GM12865 (cell line): ENCODE measurements around the gene HNRNPM.

Source experiments
- DNase-seq: peaks from one replicate; pipeline ENCODE4 v3.0.0; 2010; ENCODE audit warnings: low read depth
- H3K4me3 ChIP-seq: 2 replicates; pipeline ENCODE4 v1.5.1; 2011; ENCODE audit warnings: mild to moderate bottlenecking, low read depth, low read length, control low read depth
- TF ChIP-seq, protein P1 (sequence below): IDR thresholded peaks from 2 replicates; pipeline ENCODE4 v1.5.1; 2011; ENCODE audit warnings: low read length, control low read depth, low read depth, inconsistent platforms; ENCODE audit not compliant: insufficient read depth; ENCODE audit errors: missing control alignments

Gene HNRNPM

DNA sequence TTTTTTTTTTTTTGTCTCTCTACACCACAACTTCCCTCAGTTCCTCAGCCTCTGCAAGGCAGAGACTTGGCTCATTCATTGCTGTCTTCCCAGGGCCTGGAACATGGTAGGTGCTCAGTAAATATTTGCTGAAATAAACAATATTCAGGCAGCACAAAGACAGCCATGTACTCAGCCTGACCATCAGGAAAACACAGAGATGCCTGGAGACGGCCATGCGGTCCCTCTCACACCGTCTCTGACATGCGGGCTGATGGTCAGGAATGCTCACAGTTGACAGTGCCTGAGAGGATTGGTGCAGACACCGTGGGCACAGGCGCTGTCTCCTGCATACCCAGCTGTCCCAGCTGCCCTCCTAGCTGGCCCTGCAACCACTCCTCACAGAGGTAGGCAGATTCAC, 56.7 kb downstream of the HNRNPM start:
- TF ChIP-seq, protein P1, sequence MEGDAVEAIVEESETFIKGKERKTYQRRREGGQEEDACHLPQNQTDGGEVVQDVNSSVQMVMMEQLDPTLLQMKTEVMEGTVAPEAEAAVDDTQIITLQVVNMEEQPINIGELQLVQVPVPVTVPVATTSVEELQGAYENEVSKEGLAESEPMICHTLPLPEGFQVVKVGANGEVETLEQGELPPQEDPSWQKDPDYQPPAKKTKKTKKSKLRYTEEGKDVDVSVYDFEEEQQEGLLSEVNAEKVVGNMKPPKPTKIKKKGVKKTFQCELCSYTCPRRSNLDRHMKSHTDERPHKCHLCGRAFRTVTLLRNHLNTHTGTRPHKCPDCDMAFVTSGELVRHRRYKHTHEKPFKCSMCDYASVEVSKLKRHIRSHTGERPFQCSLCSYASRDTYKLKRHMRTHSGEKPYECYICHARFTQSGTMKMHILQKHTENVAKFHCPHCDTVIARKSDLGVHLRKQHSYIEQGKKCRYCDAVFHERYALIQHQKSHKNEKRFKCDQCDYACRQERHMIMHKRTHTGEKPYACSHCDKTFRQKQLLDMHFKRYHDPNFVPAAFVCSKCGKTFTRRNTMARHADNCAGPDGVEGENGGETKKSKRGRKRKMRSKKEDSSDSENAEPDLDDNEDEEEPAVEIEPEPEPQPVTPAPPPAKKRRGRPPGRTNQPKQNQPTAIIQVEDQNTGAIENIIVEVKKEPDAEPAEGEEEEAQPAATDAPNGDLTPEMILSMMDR = no peak
- no peak for DNase-seq
- H3K4me3 ChIP-seq = no peak overlapping the region

DNA sequence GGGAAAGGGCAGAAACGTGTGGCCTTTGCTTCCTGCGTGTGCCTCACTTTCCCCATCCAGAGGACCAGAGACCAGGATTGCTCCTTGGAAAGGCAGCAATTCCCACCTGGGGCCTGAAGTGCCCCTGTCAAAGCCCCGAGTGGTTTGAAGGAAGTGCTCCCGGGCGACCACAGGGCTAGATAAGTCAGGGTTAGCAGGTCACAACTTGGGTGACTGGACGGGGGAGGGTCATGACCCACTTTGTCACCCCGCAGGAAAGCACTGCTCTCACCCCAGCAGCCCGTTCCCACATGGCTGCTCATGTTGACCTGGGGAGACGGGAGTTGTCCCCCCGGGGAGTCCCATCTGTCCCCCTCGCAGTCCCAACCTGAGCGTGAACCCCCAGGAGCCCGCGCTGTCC, 57.2 kb downstream of the HNRNPM start:
- no peak overlapping the region for H3K4me3 ChIP-seq
- TF ChIP-seq, protein P1 = no peak
- no peak for DNase-seq

DNA sequence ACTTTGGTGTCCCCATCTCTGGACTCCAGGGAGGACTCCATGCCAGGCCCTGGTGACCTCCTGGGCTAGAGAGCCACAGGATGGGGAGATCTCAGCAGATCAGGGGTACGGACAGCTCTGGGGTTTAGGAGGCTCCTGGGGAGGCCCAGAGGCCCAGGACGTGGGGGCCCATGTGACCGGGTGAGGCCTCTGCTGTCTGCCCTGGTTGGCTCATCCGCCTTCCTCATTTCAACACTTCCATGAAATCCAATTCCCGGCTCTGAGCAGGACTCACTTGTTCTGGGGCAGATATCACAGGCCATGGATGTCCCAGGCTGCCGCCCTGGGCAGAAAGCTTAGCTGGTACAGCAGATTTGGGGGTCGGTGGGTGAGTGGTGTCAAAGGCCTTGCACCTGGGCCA, 58.7 kb downstream of the HNRNPM start:
- no peak overlapping the region for H3K4me3 ChIP-seq
- no peak for DNase-seq
- TF ChIP-seq, protein P1 = no peak

DNA sequence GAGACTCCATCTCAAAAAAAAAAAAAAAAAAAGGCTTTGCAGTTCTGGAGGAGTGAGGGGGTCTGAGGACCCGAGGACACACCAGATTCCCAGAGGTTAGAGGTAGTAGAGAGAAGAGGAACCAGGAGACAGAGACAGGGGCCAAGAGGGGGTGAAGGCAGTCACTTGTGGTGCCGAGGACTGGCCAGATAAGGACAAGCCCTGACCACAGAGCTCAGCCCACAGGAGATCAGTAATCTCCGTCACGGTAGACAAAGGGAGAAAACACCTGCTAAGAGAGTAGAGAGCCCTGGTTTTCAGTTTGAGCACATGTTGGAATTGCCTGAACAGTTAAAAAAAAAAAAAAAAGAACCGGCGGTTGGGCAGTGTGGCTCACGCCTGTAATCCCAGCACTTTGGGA, 59.4 kb downstream of the HNRNPM start:
- TF ChIP-seq, protein P1 = no peak
- no peak for DNase-seq
- H3K4me3 ChIP-seq = no peak overlapping the region

DNA sequence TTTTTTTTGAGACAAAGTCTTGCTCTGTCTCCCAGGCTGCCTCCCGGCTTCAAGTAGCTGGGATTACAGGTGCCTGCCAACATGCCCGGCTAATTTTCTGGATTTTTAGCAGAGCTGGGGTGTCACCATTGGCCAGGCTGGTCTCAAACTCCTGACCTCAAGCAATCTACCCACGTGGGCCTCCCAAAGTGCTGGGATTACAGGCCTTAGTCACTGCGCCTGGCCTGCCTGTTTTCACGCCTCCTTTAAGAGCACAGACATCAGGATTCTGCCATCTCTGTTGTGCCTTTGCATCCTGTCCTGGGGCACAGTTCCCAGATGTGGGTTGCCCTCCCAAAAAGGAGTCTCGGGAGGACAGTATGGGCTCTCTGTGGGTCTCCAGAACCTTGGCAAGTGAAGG, 60.1 kb downstream of the HNRNPM start:
- DNase-seq = no peak
- H3K4me3 ChIP-seq = no peak overlapping the region
- TF ChIP-seq, protein P1 = no peak

DNA sequence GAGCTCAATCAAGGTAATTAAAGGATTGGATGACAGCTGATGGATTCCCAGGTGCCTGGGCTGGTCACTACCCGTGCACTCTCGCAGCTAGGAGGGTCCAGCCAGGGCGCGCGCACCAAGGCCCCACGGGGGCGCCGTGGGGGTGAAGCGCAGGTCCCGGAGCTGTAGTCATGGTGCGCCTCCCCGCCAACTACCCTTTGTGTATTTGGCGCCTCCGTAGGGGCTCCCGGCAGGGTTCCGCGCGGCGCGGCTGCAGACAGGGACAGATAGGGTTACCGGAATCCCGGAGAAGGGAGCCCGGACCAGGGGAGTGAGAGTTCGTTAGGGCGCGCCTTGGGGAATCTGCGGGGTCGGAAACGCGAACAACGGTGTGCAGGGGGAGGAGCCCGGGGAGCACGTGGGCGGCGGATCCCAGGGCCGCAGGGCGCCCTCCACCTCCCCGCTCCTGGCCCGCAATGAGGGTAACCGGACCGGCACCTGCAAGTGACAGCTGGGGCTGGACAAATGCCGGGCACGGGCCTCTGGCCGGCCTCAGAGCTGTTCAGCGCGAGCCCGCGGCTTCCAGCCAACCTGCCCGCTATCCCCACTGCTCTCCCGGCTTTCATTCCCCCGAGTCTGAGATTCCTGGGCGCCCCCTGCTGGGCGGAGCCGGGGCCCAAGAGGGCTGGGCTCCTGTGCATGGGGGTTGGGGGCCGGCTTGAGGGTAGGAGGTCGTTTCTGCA, 61.1 kb downstream of the HNRNPM start:
- TF ChIP-seq, protein P1 = peak; percentile 83
- peak; percentile 73 for DNase-seq
- peak overlapping the region; percentile 57 for H3K4me3 ChIP-seq

DNA sequence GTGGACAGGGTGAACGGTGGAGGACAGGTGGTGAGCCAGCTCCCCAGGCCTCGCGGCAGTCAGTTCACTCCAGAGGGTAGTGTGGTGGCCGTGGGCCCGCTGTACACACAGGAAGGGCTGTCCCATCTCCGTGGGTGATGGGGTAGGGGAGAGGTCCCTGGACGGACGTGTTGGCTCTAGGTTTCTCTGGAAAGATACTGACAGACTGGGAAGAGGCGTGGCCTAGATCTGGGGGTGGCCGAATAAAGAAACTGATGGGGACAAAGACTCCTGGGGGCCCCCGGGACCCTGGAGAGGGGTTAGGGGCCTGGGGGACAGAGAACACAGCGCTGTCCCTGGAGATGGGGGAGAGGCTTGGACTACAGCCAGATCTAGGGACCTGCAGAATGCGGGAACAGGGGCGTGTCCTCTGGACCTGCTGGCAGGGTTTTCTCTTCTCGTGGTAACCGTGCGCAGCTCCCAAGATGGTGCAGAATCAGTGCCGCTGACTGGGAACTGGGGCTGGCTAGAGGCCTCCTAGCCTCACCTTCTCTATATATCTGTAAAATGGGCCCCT, 61.7 kb downstream of the HNRNPM start:
- DNase-seq = no peak
- TF ChIP-seq, protein P1 = no peak
- H3K4me3 ChIP-seq = peak overlapping the region; percentile 57
